Measurements from ENCODE around the gene P2RY8. TPM values are rescaled to one million over a fixed set of nuclear protein-coding genes. Genes with fewer than 3 reads are reported as not detected.

Gene P2RY8
- total RNA-seq, 4 donors from 2014 or later = 0.81 to 2.7 (median 1.8) TPM

DNA sequence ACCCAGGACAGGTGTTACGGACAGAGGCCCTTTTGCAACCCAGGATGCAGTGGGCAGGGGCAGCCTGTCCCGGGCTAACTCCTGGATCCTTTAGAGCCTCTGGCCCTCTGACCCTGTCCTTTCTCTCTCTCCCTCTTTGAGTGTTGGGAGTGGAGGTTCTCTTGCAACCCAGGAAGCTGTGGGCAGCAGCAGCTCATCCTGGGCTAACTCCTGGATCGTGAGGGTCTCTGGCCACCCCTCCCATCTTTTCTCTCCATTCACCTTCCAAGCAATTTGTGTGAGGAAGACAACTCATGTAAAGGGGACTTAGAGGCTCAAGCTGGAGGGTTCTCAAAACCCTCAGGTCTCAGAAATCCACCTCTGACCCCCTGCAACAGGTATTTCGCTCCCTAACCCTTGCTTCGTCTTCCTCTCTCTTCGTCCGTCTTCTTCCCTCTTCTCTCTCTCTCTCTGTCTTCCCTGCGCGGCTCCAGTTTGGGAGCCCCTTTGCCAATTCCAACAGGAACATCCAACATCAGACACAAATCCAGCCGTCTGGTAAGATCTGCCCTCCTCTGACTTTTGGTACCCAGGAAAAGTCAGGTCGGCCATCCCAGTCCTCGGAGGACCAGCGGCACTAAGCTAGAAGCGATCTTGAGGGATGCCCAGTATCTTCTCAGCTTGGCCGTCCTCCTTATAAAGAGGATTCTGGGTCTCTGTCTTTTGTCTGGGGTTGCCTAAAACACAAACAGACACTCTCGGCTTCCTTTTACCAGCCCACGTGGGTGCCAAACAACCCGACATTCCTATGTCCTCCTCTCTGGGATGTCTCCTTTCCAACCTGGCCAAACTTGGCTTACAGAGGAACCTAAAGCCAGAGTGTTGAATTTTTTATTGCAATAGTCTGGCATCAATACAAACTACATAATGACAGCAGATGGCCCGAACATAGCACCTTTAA lies 92.2 kb downstream of the P2RY8 start:
- 96% methylated on average over 9 to 18 of the region's 19 CpGs for WGBS, 2 donors (ENCODE audit: low coverage in 1 of 2)
- TF ChIP-seq POLR2AphosphoS5 (IDR thresholded peaks at IDR 0.05) (no peak), EP300 (IDR thresholded peaks at IDR 0.05) (no peak), POLR2A (IDR thresholded peaks at IDR 0.05) (no peak)
- TF ChIP-seq, protein P1, sequence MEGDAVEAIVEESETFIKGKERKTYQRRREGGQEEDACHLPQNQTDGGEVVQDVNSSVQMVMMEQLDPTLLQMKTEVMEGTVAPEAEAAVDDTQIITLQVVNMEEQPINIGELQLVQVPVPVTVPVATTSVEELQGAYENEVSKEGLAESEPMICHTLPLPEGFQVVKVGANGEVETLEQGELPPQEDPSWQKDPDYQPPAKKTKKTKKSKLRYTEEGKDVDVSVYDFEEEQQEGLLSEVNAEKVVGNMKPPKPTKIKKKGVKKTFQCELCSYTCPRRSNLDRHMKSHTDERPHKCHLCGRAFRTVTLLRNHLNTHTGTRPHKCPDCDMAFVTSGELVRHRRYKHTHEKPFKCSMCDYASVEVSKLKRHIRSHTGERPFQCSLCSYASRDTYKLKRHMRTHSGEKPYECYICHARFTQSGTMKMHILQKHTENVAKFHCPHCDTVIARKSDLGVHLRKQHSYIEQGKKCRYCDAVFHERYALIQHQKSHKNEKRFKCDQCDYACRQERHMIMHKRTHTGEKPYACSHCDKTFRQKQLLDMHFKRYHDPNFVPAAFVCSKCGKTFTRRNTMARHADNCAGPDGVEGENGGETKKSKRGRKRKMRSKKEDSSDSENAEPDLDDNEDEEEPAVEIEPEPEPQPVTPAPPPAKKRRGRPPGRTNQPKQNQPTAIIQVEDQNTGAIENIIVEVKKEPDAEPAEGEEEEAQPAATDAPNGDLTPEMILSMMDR (IDR thresholded peaks at IDR 0.05) = no peak
- H3K27ac ChIP-seq = no peak overlapping the region

DNA sequence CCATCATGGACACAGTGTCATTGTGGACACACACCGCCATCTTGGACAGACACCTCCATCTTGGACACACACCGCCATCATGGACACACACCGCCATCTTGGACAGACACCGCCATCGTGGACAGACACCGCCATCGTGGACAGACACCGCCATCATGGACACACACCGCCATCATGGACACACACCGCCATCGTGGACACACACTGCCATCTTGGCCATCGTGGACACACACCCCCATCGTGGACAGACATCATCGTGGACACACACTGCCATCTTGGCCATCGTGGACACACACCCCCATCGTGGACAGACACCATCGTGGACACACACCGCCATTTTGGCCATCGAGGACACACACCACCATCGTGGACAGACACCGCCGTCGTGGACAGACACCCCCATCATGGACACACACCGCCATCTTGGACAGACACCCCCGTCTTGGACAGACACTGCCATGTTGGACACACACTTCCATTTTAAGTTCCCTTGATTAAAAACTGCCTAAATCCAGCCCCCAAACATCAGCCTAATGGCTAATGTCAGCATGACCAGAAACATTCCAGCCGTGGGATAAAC lies 93.4 kb downstream of the P2RY8 start:
- peaks cover 0 to 42% of the 10 kb centered on the region in 2 donors for H3K36me3 ChIP-seq
- H3K4me3 ChIP-seq = no peak overlapping the region
- H3K27ac ChIP-seq = no peak overlapping the region
- TF ChIP-seq EP300 (IDR thresholded peaks at IDR 0.05) (no peak), POLR2AphosphoS5 (IDR thresholded peaks at IDR 0.05) (no peak), POLR2A (IDR thresholded peaks at IDR 0.05) (no peak)
- TF ChIP-seq, protein P1 (IDR thresholded peaks at IDR 0.05) = no peak
- no peaks in the 10 kb centered on the region for H3K9me3 ChIP-seq
- ATAC-seq = no peak
- no peaks in the 10 kb centered on the region for H3K27me3 ChIP-seq
- no peaks in the 10 kb centered on the region for H3K4me1 ChIP-seq
- WGBS, 2 donors (ENCODE audit: low coverage in 1 of 2) = 92 to 98% methylated on average over 3 to 18 of the region's 26 CpGs

More for the DNA sequence above, 92.2 kb downstream of the P2RY8 start:
- Histone ChIP-seq H3K4me1 (peaks cover 0 to 2% (median 0%) of the 10 kb centered on the region in 3 donors), H3K9me3 (no peaks in the 10 kb centered on the region), H3K4me3 (no peak overlapping the region), H3K27me3 (no peaks in the 10 kb centered on the region), H3K36me3 (peaks cover 0 to 29% of the 10 kb centered on the region in 2 donors)
- no peak for ATAC-seq

DNA sequence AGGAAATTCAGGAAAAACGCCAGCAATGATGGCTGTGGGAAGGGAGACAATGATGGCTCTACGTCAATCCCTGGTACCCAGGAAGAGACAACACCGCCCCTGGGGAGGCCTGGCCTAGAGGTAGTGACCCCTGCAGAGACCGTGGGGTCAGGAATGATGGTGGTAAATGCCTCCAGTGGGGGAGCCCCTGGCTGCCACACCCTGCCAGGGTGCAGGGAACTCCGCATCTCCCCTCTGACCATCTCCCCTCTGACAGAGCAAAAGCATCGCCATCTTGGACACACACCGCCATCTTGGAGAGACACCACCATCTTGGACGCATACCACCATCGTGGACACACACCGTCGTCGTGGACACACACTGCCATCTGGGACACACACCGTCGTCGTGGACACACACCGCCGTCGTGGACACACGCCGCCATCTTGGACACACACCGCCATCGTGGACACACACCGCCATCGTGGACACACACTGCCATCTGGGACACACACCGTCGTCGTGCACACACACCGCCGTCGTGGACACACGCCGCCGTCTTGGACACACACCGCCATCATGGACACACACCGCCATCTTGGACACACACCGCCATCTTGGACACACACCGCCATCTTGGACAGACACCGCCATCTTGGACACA lies 94.1 kb downstream of the P2RY8 start:
- WGBS, 2 donors (ENCODE audit: low coverage in 1 of 2) = 76 to 96% methylated on average over 15 to 18 of the region's 38 CpGs
- TF ChIP-seq POLR2A (IDR thresholded peaks at IDR 0.05) (no peak), EP300 (IDR thresholded peaks at IDR 0.05) (no peak), POLR2AphosphoS5 (IDR thresholded peaks at IDR 0.05) (no peak)
- TF ChIP-seq, protein P1 (IDR thresholded peaks at IDR 0.05) = no peak
- H3K27ac ChIP-seq = no peak overlapping the region
- no peaks in the 10 kb centered on the region for H3K4me1 ChIP-seq
- H3K4me3 ChIP-seq = no peak overlapping the region
- no peaks in the 10 kb centered on the region for H3K27me3 ChIP-seq
- H3K9me3 ChIP-seq = no peaks in the 10 kb centered on the region
- peaks cover 0 to 49% of the 10 kb centered on the region in 2 donors for H3K36me3 ChIP-seq
- no peak for ATAC-seq

DNA sequence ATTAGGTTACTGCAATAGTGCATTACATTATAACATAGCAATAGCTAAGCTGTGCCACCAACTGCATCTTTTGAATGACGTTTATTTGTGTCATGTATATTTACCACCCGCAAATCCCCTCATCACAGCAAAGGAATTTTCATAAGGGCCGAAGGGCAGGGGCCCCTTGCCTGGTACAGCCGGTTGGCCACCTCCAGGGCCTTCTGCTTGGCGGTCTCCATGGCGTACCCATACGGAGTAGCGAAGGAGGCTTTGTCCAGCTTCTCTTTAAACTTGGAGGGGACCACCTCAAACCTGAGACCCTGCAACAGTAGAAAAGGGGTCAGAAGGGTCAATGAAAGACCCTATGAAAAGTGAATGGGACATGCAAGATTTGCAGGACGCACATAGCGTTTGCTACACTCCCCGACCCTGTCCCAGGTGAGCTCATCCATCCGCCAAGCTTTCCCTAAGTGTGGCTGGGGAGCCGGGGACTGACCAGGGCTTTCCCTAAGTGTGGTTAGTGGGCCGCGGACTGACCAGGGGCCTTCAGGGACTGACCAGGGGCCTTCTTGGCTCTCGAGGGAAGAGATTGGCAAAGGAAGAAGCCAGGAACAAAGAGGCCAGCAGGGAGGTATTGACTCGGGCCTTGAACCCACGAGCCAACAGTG lies 94.8 kb downstream of the P2RY8 start:
- H3K36me3 ChIP-seq = peaks cover 0 to 56% of the 10 kb centered on the region in 2 donors
- WGBS, 2 donors (ENCODE audit: low coverage in 1 of 2) = 92 to 100% methylated on average over 7 to 12 of the region's 18 CpGs

More for the DNA sequence above, 94.8 kb downstream of the P2RY8 start:
- no peaks in the 10 kb centered on the region for H3K9me3 ChIP-seq
- no peak overlapping the region for H3K4me3 ChIP-seq
- no peak for ATAC-seq
- H3K27ac ChIP-seq = no peak overlapping the region
- no peaks in the 10 kb centered on the region for H3K27me3 ChIP-seq
- H3K4me1 ChIP-seq = no peaks in the 10 kb centered on the region
- no peak for TF ChIP-seq POLR2AphosphoS5 (IDR thresholded peaks at IDR 0.05)
- TF ChIP-seq, protein P1 (IDR thresholded peaks at IDR 0.05) = no peak
- no peak for TF ChIP-seq EP300 (IDR thresholded peaks at IDR 0.05)
- TF ChIP-seq POLR2A (IDR thresholded peaks at IDR 0.05) = no peak

Data from gastroesophageal sphincter (tissue), 4 donors.